HG02588 (cell line): ENCODE measurements around the gene PGAP3.

Experiments
- ATAC-seq: cut with Tn5 transposase; IDR thresholded peaks from one replicate; pipeline ENCODE4 v1.9.1; 2021; ENCODE audit warnings: mild to moderate bottlenecking, moderate library complexity; ENCODE audit not compliant: unreplicated experiment

The PGAP3 gene

DNA sequence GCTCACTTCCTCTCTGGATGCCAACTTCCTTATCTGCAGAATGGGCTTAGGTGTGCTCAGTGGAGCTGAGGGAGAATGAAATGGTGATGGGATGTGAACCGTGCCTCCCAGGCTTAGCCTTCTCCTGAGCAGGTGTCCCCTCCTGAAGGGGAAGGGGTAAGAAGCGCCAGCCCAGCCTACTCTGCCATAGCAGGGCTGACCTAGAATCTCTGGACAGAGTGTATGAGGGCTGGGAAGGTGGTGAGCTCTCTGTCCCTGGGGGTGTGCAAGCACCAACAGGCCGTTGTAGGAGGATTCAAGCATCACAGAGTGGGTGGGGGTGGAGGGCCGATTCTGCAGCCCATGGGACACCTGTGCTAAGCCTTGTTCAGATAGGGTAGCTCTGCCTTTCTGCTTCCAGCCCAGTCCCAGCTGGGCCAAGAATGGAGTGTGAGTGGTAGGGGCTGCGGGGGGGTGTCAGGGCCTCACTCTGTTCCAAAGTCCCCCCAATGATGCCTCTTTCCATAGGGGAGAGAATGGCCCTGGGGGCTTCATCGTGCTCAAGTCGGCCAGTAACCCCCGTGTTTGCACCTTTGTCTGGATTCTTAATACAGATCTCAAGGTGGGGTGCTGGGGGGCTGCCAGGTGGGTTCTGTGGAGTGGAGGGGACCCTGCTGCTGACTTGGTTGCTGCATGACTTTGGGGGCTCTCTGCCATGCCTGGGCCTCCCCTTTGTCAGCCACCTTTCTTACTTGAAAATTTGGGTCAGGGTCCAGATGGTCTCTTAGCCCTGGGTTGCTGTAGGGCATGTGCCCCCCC is 25.9 kb downstream of the PGAP3 start:
- ATAC-seq: no peak

DNA sequence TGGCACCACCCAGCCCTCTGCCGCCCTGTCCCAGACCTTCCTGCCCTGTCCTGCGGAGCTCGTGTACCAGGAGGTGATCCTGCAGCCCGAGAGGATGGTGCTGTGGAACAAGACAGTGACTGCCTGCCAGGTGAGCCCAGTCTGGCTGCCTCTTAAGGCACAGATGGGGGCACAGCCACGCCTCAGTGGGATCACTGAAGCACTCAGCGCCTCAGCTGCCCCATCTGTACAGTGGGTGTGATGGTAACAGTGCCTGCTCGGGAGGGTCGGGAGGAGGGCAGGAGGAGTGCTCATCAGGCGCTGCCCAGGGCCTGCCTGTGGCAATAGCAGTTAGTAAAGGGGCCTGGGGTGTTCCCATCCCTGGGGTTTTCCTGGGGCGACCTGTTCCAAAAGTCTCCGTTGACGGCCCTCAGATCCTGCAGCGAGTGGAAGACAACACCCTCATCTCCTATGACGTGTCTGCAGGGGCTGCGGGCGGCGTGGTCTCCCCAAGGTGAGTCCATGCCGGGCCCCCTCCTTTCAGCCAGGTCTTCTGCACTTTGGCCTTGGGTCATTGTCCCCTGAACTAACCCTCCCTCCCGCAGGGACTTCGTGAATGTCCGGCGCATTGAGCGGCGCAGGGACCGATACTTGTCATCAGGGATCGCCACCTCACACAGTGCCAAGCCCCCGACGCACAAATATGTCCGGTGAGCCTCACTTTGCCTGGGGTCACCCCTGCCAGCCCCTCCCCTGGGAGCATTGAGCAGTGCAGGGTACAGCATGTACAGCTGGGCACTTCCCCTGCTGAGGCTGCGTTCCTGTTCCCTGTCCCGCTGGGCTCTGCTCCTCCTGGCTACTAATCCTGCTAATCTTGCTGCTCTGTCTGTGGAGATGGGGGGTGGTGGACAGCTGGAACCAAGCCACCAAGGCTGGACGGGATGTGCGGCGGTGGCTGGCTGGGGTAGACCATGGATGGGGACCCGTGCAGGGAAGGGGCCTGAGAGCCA is 27.2 kb downstream of the PGAP3 start:
- ATAC-seq: no peak

DNA sequence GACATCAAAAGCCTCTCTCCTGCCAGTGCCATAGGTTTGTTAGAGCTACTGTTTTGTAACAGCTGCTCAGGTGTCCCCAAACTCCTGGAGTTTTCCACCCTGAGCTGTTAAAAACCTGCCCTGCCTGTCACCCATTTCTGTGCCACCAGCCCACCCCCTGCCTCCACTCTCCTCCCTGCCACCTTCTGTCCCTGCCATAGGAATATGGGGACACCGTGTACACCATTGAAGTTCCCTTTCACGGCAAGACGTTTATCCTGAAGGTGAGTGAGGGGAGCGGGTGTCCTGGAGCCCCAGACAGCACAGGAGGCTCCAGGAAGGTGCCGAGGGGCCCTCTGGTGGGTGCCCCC is 27.9 kb downstream of the PGAP3 start:
- ATAC-seq: no peak

DNA sequence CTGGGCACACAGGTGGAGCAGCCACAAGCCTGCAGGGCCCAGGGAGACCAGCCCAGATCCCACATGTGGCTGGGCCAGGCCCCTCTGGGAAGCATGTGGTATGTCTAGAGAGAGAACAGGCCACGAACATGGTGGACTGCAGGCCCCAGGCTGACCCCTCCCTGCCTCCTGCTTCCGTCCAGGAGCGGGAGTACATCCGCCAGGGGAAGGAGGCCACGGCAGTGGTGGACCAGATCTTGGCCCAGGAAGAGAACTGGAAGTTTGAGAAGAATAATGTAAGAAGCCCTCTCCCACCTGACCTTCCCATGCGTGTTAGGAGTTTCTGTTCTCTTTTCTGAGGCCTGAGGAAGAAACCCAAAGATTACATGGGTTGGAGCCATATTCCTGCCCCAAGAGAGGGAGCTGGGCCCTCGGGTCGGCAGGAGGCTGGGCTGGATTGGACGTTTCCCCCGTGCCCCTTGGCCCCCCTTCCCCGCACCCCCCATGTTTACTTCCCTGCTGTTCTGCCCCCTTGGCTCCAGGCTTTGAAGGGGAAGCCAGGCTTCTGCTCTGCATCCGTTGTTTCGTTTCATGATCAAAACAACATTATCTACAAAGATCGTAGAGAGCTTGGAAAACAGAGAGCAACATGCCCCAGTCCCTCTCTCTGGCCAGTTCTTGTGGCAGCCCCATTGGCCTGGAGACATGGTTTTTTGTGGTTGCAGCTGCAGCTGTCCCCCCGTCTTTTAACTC is 28.4 kb downstream of the PGAP3 start:
- no peak for ATAC-seq

DNA sequence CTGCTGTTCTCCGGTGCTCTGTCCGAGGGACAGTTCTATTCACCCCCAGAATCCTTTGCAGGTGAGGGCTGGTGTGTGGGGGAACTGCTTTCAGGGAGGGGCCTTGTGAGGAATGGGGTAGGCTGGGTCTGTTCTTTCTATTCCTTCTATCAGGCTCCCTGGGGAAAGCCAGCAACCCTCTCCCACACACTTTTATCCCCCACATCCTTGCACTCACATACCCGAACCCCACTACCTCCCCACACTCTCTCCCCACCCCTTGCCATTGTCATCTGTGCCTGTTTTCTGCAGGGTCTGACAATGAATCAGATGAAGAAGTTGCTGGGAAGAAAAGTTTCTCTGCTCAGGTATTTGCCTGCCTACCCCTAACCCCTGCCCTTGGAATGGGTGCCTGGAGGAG is 29.1 kb downstream of the PGAP3 start:
- ATAC-seq: no peak

DNA sequence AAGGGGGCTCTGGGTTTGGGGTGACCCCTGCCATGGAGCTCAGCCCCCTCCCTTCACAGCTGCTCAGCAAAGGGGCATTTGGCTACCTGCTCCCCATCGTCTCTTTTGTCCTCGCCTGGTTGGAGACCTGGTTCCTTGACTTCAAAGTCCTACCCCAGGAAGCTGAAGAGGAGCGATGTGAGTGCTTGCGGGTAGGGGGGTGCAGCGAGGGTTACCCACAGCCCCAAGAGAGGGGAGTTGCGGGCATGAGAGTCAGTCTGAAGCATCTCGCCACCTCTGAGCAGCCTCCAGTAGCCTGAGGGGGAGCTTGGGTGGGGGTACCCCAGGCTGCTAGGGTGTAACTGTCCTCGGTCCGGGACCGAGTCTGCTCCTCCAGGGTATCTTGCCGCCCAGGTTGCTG is 29.5 kb downstream of the PGAP3 start:
- ATAC-seq: no peak

DNA sequence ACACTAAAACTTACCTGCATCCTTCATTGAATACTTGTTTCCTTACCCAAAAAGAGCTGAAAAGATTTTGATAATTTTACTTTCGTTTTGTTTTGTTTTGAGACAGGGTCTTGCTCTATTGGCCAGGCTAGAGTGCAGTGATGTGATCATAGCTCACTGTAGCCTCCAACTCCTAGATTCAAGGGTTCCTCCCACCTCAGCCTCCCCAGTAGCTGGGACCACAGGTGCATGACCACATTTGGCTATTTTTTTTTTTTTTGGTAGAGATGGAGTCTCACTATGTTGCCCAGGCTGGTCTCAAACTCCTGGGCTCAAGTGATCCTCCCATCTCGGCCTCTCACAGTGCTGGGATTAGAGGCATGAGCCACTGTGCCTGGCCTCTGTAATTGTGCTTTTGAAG is 32.8 kb downstream of the PGAP3 start:
- no peak for ATAC-seq

DNA sequence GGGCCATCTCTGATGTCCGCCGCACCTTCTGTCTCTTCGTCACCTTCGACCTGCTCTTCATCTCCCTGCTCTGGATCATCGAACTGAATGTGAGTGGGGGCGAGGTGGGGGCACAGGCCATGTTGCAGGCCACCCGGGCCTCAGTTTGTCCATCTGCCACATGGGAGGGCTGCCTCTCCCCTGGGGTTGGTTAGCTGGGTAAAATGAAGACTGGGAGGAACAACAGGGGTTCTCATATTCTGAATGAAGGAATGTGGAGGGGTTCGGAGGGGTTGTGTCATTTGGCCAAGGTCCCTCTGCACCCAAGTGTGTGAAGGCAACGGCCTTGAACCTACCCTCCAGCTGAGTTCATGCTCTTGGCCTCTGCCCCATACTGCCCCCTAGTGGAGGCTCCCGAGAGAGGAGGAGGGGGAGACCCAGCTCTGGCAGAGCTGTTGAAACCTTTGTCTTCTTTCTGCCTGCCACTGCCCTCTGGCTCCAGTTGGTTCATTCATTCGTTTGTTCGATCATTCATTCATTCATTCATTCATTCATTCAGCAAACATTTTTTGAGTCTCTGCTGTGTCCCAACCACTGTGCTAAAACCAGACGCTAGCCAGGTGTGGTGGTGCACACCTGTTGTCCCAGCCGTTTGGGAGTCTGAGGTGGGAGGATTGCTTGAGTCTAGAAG is 34.1 kb downstream of the PGAP3 start:
- ATAC-seq: no peak

DNA sequence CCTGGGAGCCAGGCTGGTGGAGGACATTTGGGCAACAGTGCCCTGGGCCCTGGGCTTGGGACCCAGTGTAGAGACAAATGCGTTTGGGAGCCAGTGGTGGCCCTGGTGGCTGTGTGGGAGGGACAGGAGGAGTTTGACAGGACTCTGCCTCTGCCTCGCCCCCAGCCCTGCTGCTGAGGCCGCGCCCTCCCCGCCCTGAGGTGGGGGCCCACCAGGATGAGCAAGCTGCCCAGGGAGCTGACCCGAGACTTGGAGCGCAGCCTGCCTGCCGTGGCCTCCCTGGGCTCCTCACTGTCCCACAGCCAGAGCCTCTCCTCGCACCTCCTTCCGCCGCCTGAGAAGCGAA is 34.6 kb downstream of the PGAP3 start:
- no peak for ATAC-seq

DNA sequence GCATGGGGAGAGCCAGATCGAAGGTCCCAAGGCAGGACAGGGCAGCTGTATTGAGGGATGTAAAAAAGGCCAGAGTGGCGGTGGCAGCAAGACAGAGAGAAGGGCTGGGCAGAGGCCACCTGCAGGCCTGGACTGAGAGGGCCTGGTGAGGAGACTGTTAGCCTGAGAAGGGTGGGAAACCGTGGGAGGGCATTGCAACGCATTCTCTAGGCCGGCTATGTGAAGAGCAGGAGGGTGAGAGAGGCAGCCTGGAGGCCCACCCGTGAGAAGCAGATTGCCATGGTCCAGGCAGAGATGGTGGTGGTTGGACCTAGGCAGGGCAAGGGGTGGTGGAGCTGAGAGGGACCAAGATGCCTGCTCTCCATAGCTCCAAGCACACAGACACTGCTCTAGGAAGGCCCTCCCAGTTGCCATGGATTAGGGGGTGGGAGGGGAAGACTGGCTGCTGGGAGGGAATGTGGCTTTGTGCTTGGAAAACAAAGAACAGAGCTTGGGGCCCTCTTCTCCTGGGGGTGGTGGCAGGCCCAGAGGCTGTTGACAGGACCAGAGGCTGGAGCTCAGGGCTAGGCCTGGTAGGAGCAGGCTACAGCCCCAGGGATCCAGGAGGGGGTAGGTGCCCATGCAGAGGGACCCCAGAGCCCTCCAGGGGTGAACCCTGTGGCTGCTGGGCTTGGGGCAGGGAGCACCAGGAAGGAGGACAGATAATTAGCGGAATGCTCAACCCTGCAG is 35.1 kb downstream of the PGAP3 start:
- ATAC-seq: no peak

DNA sequence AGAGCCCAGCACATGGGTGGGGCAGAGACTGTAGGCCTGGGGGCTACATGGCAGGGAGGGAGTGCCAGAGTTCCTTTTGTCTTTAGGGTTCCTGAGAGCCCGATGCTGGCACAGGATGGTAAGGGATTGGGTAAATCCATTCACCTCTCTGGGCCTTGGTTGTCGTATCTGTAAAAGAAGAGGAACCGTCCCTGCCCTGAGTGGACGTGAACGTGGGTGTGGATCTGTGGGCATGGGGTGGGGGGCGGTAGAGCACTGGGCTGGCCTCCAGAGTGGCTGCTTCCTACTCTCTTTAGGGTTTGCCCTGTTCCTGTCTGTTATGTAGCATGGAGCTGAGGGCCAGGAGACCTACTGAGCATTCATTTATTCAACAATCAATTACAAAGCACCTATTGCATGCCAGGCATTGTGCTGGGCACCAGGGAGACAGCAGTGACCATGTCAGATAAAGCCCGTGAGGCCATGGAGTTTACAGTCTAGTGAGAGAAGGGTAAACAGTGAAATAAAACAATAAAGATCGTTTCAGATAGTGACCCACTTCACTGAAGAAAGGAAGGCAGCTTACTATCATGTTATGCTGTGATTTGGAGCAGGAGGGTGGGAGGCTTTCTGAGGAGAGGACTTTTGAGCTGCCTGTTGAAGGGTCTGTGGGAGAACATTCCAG is 35.8 kb downstream of the PGAP3 start:
- no peak for ATAC-seq

DNA sequence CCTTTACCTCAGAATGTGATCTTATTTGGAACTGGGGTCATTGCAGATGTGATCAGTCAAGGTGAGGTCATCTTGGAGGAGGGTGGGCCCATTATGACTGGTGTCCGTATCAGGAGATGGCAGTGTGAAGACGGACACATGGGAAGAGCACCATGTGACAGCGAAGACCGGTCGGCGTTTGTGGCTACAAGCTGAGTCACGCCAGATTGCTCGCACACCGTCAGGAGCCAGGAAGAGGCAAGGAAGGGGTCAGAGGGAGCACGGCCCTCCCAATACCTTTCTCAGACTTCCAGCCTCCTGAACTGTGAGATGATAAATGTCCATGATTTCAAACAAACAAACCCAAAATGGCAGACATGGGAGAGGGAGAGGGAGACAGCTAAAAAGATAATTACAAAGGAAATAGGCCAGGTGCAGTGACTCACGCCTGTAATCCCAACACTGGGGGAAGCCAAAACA is 37.7 kb downstream of the PGAP3 start:
- ATAC-seq: no peak

DNA sequence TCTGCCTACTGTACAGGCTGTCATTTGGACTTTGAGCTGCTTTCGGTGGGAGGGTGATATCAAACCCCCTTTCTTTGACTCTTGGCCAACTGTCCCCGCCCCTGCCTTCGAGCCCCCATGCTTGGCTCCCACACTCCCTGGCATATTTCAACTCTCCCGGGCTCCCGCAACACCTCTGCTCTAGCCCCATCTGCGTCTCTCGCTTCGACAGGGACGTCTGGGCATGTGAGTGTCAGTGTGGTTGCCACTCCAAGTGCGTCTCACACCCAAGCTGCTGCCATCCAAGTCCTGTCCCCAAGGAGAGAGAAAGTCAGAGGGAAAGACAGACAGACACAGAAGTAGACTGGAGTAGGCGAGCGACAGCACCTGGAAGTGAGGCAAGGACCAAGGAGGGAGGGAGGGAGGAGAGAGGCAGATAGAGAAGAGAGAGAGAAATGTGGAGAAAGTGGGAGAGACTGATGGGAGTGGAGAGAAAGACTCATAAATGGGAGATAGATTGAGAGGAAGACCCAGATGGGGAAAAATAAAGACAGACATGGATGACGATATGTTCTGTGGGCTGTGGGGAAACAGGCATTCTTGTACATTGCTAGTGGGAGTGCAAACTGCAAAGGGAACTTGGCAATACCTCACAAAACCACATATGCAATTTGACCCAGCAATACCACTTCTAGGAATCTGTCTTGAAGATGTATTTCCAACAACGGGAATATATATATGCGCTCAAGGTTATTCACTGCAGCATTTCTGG is 39.1 kb downstream of the PGAP3 start:
- ATAC-seq: no peak

DNA sequence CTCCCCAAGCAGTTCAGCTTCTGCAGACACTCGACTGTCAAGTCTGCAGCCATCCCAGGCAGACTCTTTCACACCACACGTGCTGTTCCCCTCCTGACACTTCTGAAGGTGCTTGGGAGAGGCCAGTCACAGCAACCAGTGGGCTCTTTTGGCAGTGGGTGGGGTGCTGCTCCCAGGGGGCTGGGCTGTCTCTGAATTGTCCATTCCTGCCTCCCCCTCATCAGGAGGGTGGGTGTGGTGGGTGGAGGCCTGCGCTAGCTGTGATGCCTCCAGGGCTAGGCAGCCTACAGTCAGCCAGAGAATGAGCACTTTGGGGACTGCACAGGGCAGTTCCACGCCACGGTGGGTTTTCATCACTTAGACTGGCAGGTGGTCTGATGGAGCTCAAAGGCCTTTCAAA is 40.6 kb downstream of the PGAP3 start:
- ATAC-seq: no peak

DNA sequence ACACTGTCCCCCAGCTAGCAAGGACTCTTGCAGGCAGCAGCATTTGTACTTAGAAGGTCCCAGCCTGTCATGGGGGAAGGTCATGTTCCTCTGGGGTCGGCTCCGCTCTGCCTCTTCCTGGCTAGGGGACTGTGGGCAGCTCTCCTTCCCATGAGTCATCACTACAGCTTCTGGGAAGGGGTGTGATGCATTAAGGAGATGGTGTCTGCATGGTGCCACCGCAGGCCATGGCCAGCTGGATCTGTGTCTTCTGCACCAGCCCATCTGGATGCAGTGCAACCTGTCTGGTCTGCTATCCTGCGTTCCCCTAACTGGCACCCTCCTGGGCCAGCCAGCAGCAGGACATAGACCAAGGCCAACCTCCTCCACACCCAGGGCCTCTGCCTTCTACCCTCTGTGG is 44.6 kb downstream of the PGAP3 start:
- no peak for ATAC-seq

DNA sequence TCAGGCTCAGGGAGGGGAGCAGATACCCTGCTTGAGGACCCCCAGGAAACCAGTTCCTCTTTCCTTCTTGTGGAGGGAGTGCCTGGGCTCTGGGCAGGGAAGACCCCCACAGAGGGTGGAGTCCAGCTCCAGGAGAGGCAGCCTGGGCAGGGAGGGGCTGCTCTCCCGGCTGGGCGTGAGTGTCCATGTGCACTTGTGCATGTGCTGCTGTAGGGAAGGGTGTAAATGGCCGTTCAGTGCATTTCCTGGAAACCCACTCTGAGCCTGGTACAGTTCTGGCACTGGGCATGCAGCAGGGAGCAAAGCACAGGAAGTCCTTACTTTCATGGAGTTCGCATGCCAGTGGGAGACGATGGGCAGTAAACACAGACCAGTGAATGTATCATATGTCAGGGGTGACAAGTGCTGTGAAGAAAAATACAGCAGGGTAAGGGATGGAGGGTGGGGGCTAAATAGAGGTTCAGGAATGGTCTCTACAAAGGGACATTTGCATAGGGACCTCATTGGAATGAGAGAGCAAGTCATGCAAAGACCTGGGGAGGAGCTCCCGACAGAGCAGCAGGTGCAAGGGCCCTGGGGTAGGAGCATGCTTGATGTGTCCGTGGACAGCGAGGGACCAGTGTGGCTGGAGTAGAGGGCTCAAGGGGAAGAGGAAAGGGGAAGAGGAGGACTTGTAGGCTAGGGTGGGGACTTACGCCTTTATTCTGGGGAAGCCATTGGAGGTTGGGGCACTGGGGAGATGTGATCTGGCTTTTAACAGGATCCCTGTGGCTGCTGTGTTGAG is 45.4 kb downstream of the PGAP3 start:
- no peak for ATAC-seq

DNA sequence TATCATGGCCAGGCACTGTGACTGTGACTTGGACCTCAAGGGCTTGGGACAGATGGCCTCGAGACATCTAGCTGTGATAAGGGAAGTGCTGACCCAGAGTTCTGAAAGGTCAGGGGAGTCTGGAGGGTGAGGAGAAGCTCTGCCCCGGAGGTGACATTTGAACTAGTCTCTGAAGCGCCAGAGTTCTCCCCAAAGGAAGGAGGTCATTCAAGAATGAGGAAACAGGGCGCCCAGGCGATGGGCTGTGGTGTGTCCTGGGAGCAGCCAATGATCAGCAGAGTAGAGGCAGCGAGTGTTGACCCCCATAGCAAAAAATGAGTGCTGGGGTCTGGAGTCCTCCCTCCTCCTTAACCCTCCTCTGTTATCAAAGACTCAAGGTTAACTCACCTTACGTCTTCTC is 46.0 kb downstream of the PGAP3 start:
- no peak for ATAC-seq

DNA sequence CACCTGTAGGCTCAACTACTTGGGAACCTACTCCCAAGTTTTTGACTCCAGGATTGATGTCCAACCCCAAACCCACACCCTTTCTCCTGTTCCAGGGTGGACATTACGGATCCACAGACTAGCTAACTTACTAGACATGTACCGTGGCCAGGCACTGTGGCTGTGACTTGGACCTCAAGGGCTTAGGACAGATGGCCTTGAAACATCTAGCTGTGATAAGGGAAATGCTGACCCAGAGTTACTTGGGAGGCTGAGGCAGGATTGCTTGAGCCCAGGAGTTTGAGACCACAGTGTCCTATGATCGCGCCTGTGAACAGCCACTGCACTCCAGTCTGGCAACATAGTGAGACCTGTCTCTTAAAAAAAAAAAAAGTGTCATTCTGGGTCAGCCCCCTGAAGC is 46.8 kb downstream of the PGAP3 start:
- ATAC-seq: no peak
